Effector CD8-positive, alpha-beta T cell (primary cell): ENCODE data around the gene EMC1.
"Not testable (repeated sequence)": the region's sequence is repeated elsewhere in the genome, so short reads cannot be mapped to it uniquely, and the experiment has no call there.

Experiments used
- DNase-seq: peaks from one replicate; lab custom pipeline; 2025; lab: John Stamatoyannopoulos, UW

Gene EMC1

GRCh38 chr1:19189270-19189669, 62.1 kb downstream of the EMC1 start:
- no peak for DNase-seq

GRCh38 chr1:19187852-19188251, 63.5 kb downstream of the EMC1 start:
- DNase-seq = no peak

- DNase-seq = no peak
Measured at GRCh38 chr1:19186001-19186400, 65.3 kb downstream of the EMC1 start.

- no peak for DNase-seq
Measured at GRCh38 chr1:19182223-19182622, 69.1 kb downstream of the EMC1 start.

DNA sequence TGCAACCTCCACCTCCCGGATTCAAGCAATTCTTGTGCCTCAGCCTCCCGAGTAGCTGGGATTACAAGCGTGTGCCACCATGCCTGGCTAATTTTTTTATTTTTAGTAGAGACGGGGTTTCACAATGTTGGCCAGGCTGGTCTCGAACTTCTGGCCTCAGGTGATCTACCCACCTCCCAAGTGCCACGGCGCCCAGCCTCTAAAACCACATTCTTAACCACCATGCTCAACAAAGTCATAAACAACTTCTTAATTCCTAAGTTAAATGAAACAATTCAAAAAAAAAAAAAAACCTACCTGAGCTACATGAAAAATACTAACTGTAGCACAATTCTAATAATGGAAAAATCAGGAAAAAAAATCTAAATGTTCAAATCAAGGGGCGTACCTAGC, 71.1 kb downstream of the EMC1 start:
- DNase-seq = not testable (repeated sequence)

- no peak for DNase-seq
Measured at GRCh38 chr1:19179597-19180264, 71.6 kb downstream of the EMC1 start.

- no peak for DNase-seq
Measured at GRCh38 chr1:19178734-19179398, 72.5 kb downstream of the EMC1 start.

DNA sequence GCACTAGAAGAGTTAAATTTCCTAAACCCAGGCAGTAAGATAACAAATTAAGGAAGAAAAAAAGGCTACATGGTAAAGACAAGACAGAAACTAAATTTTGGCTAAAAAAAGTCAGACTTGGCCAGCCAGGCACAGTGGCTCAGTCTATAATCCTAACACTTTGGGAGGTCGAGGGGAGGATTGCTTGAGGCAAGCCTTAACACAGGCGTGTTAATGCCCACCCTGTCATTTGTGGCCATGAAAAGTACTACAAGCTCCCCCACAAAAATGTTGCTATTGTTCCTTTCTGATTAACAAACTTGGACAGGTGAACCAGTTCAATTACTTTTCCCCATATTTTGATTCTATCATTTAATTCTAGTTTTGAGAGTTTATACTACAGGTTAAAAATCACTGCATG, 73.5 kb downstream of the EMC1 start:
- DNase-seq = no peak

- DNase-seq = no peak
Measured at GRCh38 chr1:19169642-19170041, 81.7 kb downstream of the EMC1 start.

GRCh38 chr1:19167140-19167539, 84.2 kb downstream of the EMC1 start:
- DNase-seq = no peak

DNA sequence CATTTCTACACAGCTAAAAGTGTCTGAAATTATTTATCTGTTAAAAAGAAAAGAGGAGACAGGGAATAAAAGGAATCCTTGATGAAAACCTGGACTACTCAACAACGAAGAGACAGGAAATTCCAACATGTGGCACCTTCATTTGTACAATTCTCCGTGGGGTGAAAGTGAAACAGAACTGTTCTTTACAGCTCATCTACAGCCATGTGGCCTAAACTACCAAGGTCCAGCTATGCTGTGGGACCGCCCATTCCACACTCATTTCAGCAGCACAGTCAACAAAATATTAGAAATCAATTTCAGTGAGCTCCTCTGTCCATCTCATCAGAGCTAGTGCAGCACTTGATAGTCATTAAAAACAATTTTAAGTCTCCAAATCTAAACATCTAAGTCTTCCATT, 85.3 kb downstream of the EMC1 start:
- DNase-seq = no peak
